HG02759 (cell line): Measurements from ENCODE around the gene MMP23B.
A peak's percentile ranks its signal among the peaks of the same experiment; 100 is the strongest.
"Not testable (repeated sequence)": the region's sequence is repeated elsewhere in the genome, so short reads cannot be mapped to it uniquely, and the experiment has no call there.

Experiments
- ATAC-seq: cut with Tn5 transposase; IDR thresholded peaks from one replicate; pipeline ENCODE4 v1.9.1; 2021; ENCODE audit warnings: mild to moderate bottlenecking, moderate library complexity; ENCODE audit not compliant: unreplicated experiment

The MMP23B gene

GRCh38 chr1:1629430-1630190 is 2.4 kb upstream of the MMP23B start:
- no peak for ATAC-seq

GRCh38 chr1:1630191-1630964 is 1.6 kb upstream of the MMP23B start:
- peak; percentile 69 for ATAC-seq

GRCh38 chr1:1630965-1631781 is 800 bp upstream of the MMP23B start:
- ATAC-seq: no peak

- not testable (repeated sequence) for ATAC-seq
These were observed 1.4 kb downstream of the MMP23B start for GRCh38 chr1:1633409-1633808.

- ATAC-seq: not testable (repeated sequence)
These were observed 2.6 kb downstream of the MMP23B start for GRCh38 chr1:1634613-1635012.

GRCh38 chr1:1636621-1637478 is 4.9 kb downstream of the MMP23B start:
- not testable (repeated sequence) for ATAC-seq

- not testable (repeated sequence) for ATAC-seq
These were observed 5.5 kb downstream of the MMP23B start for GRCh38 chr1:1637479-1637875.

- not testable (repeated sequence) for ATAC-seq
These were observed 6.6 kb downstream of the MMP23B start for GRCh38 chr1:1638528-1638927.

- not testable (repeated sequence) for ATAC-seq
These were observed 7.4 kb downstream of the MMP23B start for GRCh38 chr1:1639368-1639767.

GRCh38 chr1:1640081-1640480 is 8.1 kb downstream of the MMP23B start:
- not testable (repeated sequence) for ATAC-seq

- not testable (repeated sequence) for ATAC-seq
These were observed 8.9 kb downstream of the MMP23B start for GRCh38 chr1:1640711-1641461.

GRCh38 chr1:1646326-1646725 is 14.4 kb downstream of the MMP23B start:
- ATAC-seq: not testable (repeated sequence)

GRCh38 chr1:1647567-1648241 is 15.7 kb downstream of the MMP23B start:
- ATAC-seq: not testable (repeated sequence)

GRCh38 chr1:1648265-1648664 is 16.3 kb downstream of the MMP23B start:
- ATAC-seq: not testable (repeated sequence)

GRCh38 chr1:1658583-1659549 is 26.9 kb downstream of the MMP23B start, which contains the start of gene CDK11B:
CDK11B (minus strand) TSS chr1:1659004; CDS start chr1:1657485, 1,519 bp downstream.
- ATAC-seq: peak; percentile 89

GRCh38 chr1:1662392-1662791 is 30.4 kb downstream of the MMP23B start:
- not testable (repeated sequence) for ATAC-seq

GRCh38 chr1:1662830-1663560 is 31.0 kb downstream of the MMP23B start:
- not testable (repeated sequence) for ATAC-seq
